PC-9 (cell line): ENCODE results near the gene RHD.
"Not testable (repeated sequence)": the region's sequence is repeated elsewhere in the genome, so short reads cannot be mapped to it uniquely, and the experiment has no call there.

Experiments
- EZH2 ChIP-seq: fragments of 200-600 bp; sonication (generic); IDR thresholded peaks from 2 replicates; pipeline ENCODE4 v1.8.0; 2017; ENCODE audit warnings: antibody characterized with exemption, low read depth
- TF ChIP-seq, protein P1 (sequence below): fragments of 200-600 bp; sonication (generic); conservative IDR thresholded peaks from 2 replicates; pipeline ENCODE4 v1.6.1; 2017; ENCODE audit warnings: mixed run types, antibody characterized with exemption, mild to moderate bottlenecking, moderate library complexity

DNA sequence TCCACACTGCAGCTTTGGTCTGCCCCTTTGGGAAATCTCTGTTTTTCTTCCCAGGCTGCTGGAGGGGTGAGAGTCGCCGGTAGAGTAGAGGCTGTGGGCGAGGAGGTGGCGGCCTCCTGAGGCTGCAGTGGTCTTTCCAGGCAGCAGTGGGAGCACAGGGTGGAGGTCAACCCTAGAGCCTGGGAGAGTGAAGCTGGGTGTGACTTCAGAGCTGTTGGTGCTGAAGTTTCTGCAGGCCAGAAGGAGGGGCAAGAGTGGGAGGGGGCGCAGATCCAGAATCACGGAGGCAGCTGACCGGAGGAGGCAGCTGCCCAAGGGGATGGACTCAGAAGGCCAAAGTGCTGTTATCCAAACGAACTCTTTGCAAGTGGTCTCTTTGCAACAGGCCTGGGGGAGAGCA is 6.5 kb downstream of the RHD start:
- not testable (repeated sequence) for TF ChIP-seq EZH2
- TF ChIP-seq, protein P1, sequence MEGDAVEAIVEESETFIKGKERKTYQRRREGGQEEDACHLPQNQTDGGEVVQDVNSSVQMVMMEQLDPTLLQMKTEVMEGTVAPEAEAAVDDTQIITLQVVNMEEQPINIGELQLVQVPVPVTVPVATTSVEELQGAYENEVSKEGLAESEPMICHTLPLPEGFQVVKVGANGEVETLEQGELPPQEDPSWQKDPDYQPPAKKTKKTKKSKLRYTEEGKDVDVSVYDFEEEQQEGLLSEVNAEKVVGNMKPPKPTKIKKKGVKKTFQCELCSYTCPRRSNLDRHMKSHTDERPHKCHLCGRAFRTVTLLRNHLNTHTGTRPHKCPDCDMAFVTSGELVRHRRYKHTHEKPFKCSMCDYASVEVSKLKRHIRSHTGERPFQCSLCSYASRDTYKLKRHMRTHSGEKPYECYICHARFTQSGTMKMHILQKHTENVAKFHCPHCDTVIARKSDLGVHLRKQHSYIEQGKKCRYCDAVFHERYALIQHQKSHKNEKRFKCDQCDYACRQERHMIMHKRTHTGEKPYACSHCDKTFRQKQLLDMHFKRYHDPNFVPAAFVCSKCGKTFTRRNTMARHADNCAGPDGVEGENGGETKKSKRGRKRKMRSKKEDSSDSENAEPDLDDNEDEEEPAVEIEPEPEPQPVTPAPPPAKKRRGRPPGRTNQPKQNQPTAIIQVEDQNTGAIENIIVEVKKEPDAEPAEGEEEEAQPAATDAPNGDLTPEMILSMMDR: not testable (repeated sequence)
